ENCODE results near the gene RNF31.

The RNF31 gene

GRCh38 chr14:24133735-24134134, 13.6 kb upstream of the RNF31 start:
- no peak for TF ChIP-seq ZNF70 (CRISPR knock-in tag; IDR thresholded peaks at IDR 0.05)
- TF ChIP-seq CSDC2 (CRISPR knock-in tag; IDR thresholded peaks at IDR 0.05): no peak
- TF ChIP-seq, protein P1, sequence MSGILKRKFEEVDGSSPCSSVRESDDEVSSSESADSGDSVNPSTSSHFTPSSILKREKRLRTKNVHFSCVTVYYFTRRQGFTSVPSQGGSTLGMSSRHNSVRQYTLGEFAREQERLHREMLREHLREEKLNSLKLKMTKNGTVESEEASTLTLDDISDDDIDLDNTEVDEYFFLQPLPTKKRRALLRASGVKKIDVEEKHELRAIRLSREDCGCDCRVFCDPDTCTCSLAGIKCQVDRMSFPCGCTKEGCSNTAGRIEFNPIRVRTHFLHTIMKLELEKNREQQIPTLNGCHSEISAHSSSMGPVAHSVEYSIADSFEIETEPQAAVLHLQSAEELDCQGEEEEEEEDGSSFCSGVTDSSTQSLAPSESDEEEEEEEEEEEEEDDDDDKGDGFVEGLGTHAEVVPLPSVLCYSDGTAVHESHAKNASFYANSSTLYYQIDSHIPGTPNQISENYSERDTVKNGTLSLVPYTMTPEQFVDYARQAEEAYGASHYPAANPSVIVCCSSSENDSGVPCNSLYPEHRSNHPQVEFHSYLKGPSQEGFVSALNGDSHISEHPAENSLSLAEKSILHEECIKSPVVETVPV (CRISPR knock-in tag; IDR thresholded peaks at IDR 0.05): no peak
- TF ChIP-seq ISL1 (CRISPR knock-in tag; IDR thresholded peaks at IDR 0.05): no peak
- ATAC-seq: no peak

GRCh38 chr14:24135584-24135833, 11.8 kb upstream of the RNF31 start:
- no peak; the same call in 1 of the 3 replicates for ATAC-seq
- TF ChIP-seq BACH2 (CRISPR knock-in tag; IDR thresholded peaks at IDR 0.05; ENCODE audit: borderline replicate concordance): no peak
- 0 out of 2 replicates have a peak, but pooled peaks have one; percentile 28 for TF ChIP-seq SNAI2 (CRISPR knock-in tag; IDR thresholded peaks at IDR 0.05)

GRCh38 chr14:24135834-24136683, 11.2 kb upstream of the RNF31 start, which contains the start of gene PSME1:
Gene PSME1, plus strand, starts transcription at chr14:24136194. Its CDS starts 69 bp downstream, at chr14:24136263.
- TF ChIP-seq ZNF565 (CRISPR knock-in tag; conservative IDR thresholded peaks at IDR 0.05; ENCODE audit: low read depth): no peak
- TF ChIP-seq ZFP30 (CRISPR knock-in tag; IDR thresholded peaks at IDR 0.05): no peak
- TF ChIP-seq ISL1 (CRISPR knock-in tag; IDR thresholded peaks at IDR 0.05): no peak
- TF ChIP-seq ARNTL (CRISPR knock-in tag; IDR thresholded peaks at IDR 0.05; ENCODE audit: borderline replicate concordance, low read depth): no peak
- TF ChIP-seq BACH2 (CRISPR knock-in tag; IDR thresholded peaks at IDR 0.05; ENCODE audit: borderline replicate concordance): no peak
- TF ChIP-seq ZNF8 (CRISPR knock-in tag; IDR thresholded peaks at IDR 0.05): no peak
- TF ChIP-seq, protein P1 (CRISPR knock-in tag; IDR thresholded peaks at IDR 0.05): no peak
- TF ChIP-seq OSR1 (CRISPR knock-in tag; IDR thresholded peaks at IDR 0.05): no peak
- TF ChIP-seq RARB (CRISPR knock-in tag; IDR thresholded peaks at IDR 0.05): no peak
- TF ChIP-seq, protein P2, sequence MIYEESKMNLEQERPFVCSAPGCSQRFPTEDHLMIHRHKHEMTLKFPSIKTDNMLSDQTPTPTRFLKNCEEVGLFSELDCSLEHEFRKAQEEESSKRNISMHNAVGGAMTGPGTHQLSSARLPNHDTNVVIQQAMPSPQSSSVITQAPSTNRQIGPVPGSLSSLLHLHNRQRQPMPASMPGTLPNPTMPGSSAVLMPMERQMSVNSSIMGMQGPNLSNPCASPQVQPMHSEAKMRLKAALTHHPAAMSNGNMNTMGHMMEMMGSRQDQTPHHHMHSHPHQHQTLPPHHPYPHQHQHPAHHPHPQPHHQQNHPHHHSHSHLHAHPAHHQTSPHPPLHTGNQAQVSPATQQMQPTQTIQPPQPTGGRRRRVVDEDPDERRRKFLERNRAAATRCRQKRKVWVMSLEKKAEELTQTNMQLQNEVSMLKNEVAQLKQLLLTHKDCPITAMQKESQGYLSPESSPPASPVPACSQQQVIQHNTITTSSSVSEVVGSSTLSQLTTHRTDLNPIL (CRISPR knock-in tag; IDR thresholded peaks at IDR 0.05; ENCODE audit: low read depth): no peak
- TF ChIP-seq TOX (CRISPR knock-in tag; IDR thresholded peaks at IDR 0.05; ENCODE audit: borderline replicate concordance): no peak
- TF ChIP-seq ZFP3 (CRISPR knock-in tag; IDR thresholded peaks at IDR 0.05): no peak
- TF ChIP-seq CSDC2 (CRISPR knock-in tag; IDR thresholded peaks at IDR 0.05): no peak
- no peak for TF ChIP-seq PPARA (CRISPR knock-in tag; IDR thresholded peaks at IDR 0.05; ENCODE audit: borderline replicate concordance)
- peak; percentile 93 for ATAC-seq

DNA sequence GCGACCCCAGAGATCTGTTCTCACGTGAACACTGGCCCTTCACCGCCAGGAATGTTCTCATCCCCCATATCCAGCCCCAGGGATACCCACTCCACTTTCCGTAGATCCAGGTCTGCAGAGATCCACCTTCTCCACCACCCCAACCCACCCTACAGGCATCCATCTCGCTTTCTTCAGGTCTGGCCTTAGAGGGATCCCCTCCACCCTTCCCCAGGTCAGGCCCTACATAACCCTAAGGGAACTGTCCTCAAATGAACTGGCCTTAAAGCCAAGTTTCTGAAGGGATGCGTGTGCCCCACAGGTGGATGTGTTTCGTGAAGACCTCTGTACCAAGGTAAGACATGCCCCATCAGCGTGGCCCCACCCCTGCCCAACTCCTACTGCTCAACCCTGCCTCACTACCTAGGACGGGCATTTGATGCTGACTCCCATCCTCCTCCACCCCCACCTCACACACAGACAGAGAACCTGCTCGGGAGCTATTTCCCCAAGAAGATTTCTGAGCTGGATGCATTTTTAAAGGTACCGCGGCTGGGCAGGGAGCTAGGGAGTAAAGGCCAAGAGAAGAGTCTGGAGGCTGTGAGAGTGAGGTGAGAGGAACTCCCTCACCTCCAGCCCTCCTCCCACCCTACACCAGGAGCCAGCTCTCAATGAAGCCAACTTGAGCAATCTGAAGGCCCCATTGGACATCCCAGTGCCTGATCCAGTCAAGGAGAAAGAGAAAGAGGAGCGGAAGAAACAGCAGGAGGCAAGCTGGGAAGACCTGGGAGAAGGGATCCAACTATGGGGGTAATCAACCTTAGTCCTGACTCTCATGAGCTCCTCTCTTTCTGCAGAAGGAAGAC, 10.4 kb upstream of the RNF31 start:
- ATAC-seq: no peak
- no peak for TF ChIP-seq CSDC2 (CRISPR knock-in tag; IDR thresholded peaks at IDR 0.05)
- TF ChIP-seq, protein P3, sequence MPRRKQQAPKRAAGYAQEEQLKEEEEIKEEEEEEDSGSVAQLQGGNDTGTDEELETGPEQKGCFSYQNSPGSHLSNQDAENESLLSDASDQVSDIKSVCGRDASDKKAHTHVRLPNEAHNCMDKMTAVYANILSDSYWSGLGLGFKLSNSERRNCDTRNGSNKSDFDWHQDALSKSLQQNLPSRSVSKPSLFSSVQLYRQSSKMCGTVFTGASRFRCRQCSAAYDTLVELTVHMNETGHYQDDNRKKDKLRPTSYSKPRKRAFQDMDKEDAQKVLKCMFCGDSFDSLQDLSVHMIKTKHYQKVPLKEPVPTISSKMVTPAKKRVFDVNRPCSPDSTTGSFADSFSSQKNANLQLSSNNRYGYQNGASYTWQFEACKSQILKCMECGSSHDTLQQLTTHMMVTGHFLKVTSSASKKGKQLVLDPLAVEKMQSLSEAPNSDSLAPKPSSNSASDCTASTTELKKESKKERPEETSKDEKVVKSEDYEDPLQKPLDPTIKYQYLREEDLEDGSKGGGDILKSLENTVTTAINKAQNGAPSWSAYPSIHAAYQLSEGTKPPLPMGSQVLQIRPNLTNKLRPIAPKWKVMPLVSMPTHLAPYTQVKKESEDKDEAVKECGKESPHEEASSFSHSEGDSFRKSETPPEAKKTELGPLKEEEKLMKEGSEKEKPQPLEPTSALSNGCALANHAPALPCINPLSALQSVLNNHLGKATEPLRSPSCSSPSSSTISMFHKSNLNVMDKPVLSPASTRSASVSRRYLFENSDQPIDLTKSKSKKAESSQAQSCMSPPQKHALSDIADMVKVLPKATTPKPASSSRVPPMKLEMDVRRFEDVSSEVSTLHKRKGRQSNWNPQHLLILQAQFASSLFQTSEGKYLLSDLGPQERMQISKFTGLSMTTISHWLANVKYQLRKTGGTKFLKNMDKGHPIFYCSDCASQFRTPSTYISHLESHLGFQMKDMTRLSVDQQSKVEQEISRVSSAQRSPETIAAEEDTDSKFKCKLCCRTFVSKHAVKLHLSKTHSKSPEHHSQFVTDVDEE (CRISPR knock-in tag; IDR thresholded peaks at IDR 0.05): no peak
- TF ChIP-seq ZFP3 (CRISPR knock-in tag; IDR thresholded peaks at IDR 0.05): no peak
- no peak for TF ChIP-seq RARB (CRISPR knock-in tag; IDR thresholded peaks at IDR 0.05)
- TF ChIP-seq ESRRG (CRISPR knock-in tag; IDR thresholded peaks at IDR 0.05): no peak
- no peak for TF ChIP-seq BACH2 (CRISPR knock-in tag; IDR thresholded peaks at IDR 0.05; ENCODE audit: borderline replicate concordance)
- TF ChIP-seq PPARA (CRISPR knock-in tag; IDR thresholded peaks at IDR 0.05; ENCODE audit: borderline replicate concordance): no peak
- TF ChIP-seq OSR1 (CRISPR knock-in tag; IDR thresholded peaks at IDR 0.05): no peak
- TF ChIP-seq, protein P1 (CRISPR knock-in tag; IDR thresholded peaks at IDR 0.05): no peak
- TF ChIP-seq TCF4 (CRISPR knock-in tag; IDR thresholded peaks at IDR 0.05; ENCODE audit: borderline replicate concordance): no peak
- TF ChIP-seq POU6F1 (CRISPR knock-in tag; IDR thresholded peaks at IDR 0.05; ENCODE audit: borderline replicate concordance, low read depth): no peak
- TF ChIP-seq GLIS3 (CRISPR knock-in tag; IDR thresholded peaks at IDR 0.05): no peak
